DMS53 (cell line): ENCODE measurements around the gene LCA5L.
"Not testable (repeated sequence)": the region's sequence is repeated elsewhere in the genome, so short reads cannot be mapped to it uniquely, and the experiment has no call there.

Source experiments
- DNase-seq: peaks from one replicate; lab custom pipeline; 2025; lab: John Stamatoyannopoulos, UW

Gene LCA5L

GRCh38 chr21:39451332-39452206, 6.0 kb upstream of the LCA5L start, which contains the start of gene SH3BGR:
Gene SH3BGR, plus strand, starts transcription at chr21:39451970. Its CDS starts 127 bp downstream, at chr21:39452097.
- DNase-seq, result peak; percentile 37

GRCh38 chr21:39447264-39447663, 1.7 kb upstream of the LCA5L start:
- no peak for DNase-seq

- DNase-seq, result peak; percentile 36
These were observed 977 bp downstream of the LCA5L start for GRCh38 chr21:39444421-39445180.

DNA sequence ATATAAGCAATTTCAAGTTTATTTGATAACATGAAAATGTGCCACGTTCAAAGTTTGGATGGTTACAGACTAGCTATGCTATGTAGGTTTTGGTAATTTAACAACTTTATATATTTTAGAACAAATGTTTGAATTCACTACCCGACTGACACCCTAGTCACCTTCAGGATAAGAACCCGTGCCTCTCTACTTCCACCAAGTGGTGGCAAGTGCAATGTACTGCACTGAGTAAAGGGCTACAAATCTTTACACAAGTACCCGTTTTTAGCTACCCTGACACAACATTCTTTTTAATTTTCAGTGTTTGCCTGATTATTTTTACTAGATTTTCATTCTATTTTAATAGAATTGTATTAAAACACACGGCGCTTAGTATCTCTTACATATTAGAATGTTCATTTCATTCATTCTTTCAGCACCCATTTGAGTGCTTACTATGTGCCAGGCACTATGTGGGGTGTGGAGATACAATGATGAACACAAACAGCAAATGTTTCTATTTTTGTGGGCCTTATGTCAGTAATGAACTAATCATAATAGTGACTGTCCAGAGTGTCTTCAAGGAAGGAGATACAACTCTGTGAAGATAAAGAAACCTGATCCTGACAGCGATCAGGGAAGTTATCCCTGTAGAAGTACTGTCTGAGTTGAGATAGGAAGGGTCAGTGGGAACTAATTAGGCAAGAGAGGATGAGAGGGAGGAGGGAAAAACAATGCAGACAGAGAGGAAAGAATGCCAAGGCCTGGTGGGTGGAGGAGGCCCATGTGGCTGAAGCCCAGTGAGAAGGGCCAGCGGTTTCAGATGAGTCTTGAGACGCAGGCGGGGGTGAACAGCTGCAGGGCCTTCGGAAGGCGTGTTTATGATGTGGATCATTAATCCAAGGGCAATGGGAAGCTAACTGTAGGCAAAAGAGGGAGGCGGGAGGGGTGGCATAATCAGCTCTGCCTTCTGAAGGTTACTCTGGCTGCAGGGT, 3.8 kb downstream of the LCA5L start:
- peak; percentile 69 for DNase-seq

DNA sequence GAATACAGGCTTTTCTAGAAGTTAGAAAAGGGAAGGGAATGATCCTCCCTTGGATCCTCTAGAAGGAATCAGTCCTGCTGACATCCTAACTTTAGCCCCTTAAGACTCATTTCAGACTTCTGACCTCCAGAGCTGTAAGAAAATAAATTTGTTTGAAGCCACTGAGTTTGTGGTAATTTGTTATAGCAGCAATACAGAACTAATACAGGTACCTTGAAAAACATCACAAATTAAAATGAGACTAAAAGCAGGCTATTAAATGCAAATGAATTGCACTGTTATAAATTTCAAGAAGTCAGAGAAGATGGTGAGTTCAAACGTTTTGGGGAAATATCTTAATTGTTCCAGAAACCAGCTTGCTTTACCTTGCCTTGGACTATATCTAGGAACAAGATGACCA, 6.3 kb downstream of the LCA5L start:
- no peak for DNase-seq

GRCh38 chr21:39434950-39435349, 10.6 kb downstream of the LCA5L start:
- DNase-seq, result no peak

- DNase-seq, result no peak
These were observed 14.6 kb downstream of the LCA5L start for GRCh38 chr21:39430954-39431353.

GRCh38 chr21:39430457-39430856, 15.1 kb downstream of the LCA5L start:
- DNase-seq, result no peak

DNA sequence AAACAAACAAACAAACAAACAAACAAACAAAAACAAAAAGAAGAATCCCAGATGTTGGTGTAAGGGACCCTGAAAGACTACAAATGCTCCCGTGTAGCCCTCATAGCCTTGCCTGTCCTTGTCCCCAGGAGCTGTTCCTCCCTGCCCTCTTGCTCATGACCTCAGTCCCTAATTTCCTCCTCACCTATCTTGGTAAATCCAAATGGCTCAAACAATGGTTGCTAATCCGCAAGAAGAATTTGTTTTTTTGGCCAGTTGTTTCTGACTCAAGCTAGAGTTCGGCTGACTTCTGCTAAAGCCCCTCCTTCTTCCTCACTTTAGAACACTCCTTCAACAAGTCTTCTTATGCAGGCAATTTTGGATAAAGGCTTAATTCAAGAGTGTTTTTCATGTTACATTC, 15.6 kb downstream of the LCA5L start:
- no peak for DNase-seq

DNA sequence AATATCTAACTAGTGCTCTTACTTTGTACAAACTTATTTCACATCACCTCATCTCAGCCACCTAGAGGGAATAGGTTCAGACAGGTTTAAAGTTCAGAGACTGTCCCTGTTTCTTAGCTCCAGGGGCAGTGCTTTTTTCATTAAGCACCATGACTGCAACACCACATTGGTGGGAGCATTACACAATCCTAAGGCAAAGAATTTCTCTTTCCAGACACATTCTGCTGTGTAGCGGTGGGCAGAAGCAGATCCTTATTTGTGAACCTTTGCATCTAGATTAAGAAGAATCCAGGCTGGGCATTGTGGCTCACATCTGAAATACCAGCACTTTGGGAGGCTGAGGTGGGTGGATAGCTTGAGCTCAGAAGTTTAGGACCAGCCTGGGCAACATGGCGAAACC, 16.1 kb downstream of the LCA5L start:
- DNase-seq, result no peak

- DNase-seq, result peak; percentile 37
These were observed 22.9 kb downstream of the LCA5L start for GRCh38 chr21:39422527-39423241.

GRCh38 chr21:39419204-39419603, 26.4 kb downstream of the LCA5L start:
- not testable (repeated sequence) for DNase-seq

- no peak for DNase-seq
These were observed 39.5 kb downstream of the LCA5L start for GRCh38 chr21:39406065-39406464.

GRCh38 chr21:39400173-39400572, 45.4 kb downstream of the LCA5L start:
- DNase-seq, result no peak

- no peak for DNase-seq
These were observed 47.8 kb downstream of the LCA5L start for GRCh38 chr21:39397646-39398385.

- no peak for DNase-seq
These were observed 52.6 kb downstream of the LCA5L start for GRCh38 chr21:39392981-39393380.

DNA sequence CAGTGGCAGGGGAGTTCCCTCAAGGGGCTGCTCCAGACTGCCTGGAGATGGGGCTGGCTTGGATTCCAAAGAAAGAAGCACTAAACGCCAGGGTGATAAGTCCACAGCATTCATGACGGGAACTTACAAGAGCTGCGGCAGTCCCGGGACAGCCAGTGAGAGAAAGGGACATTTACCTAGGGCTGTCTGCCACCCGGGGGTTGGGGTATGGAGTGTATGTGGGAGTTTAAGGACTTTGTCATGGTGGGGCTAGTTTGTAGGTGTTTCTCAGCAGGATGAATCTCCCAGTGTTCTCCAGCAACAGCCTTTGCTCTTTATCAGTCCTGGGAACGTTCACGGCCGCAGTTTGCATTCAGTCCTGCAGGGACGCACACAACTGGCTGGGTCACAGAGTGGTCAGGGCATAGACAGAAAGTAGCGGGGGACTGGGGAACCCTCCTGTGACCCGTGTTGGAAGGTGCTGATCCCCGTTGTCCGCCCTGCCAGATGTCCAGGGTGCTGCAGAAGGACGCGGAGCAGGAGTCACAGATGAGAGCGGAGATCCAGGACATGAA, 55.3 kb downstream of the LCA5L start:
- DNase-seq, result no peak

GRCh38 chr21:39388811-39389155, 56.8 kb downstream of the LCA5L start:
- no peak for DNase-seq

GRCh38 chr21:39388038-39388810, 57.4 kb downstream of the LCA5L start:
- DNase-seq, result peak; percentile 88
